T-helper 22 cell (primary cell): ENCODE results near the gene GET3.

Experiments
- DNase-seq: peaks from one replicate; pipeline ENCODE4 v3.0.0-alpha.2; 2020; ENCODE audit warnings: low read depth

GET3 gene

GRCh38 chr19:12752056-12752781 lies 14.9 kb downstream of the GET3 start:
- DNase-seq: no peak

DNA sequence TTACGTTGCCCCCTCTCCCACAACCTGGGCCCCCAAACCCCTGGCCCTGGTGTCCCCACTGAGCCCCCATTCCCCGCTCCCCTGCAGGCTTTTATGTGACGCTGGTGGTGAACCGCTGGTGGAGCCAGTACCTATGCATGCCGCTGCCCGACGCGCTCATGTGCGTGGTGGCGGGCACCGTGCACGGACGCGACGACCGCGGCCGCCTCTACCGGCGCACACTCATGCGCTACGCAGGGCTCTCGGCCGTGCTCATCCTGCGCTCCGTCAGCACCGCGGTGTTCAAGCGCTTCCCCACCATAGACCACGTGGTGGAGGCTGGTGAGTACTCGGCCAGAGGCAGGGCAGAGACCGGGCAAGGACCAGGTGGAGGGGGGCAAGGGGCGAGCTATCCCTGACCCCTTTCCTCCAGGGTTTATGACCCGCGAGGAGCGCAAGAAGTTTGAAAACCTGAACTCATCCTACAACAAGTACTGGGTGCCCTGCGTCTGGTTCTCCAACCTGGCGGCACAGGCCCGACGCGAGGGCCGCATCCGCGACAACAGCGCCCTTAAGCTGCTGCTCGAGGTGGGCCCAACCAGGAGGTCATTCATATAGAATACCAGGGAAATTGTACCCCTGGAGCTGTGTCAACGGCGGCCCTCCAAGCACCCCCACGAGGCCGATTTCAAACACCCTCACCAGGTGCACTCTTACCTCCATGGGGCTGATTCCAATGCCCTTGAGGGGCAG lies 17.3 kb downstream of the GET3 start:
- DNase-seq: no peak

- no peak for DNase-seq
Observed at GRCh38 chr19:12756150-12756883, 19.0 kb downstream of the GET3 start.

DNA sequence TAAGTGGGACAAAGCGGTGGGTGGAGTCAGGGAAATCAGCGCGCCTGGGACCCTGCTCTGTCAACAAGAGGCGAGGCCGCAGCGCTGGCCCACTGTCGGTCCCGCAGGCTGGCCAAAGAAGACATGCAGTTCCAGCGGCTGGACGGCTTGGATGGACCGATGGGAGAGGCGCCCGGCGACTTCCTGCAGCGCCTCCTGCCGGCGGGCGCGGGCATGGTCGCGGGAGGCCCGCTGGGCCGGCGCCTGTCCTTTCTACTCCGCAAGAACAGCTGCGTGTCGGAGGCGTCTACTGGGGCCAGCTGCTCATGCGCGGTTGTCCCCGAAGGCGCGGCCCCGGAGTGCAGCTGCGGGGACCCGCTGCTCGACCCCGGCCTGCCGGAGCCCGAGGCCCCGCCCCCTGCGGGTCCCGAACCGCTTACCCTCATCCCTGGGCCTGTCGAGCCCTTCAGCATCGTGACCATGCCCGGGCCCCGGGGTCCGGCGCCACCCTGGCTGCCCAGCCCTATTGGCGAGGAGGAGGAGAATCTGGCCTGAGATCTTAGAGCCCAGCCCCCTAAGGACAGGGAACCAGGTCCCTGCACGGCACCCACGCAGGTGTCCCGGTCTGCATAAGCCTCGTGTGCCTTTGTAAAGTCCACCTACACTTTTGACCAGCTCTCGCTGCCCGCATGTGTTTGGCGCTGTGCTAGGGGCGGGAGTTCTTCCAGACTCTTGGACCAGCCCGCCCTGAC lies 20.4 kb downstream of the GET3 start:
- DNase-seq: peak; percentile 36

DNA sequence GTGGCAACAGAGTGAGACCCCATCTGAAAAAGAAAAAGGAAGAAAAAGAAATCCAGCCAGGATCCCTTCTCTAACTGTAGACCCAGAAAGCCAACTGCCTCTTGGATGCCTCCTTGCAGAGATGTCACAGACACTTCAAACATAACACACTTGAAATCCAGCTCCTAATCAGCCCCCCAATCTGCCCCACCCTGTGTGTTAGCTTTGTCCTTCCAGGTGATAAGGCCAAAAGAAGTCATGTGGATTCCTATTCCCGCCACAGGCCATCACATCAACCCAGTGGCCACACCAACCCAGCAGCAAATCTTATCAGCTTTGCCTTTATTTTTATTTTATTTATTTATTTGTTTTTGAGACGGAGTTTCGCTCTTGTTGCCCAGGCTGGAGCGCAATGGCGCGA lies 22.4 kb downstream of the GET3 start:
- no peak for DNase-seq

GRCh38 chr19:12763100-12763499 lies 25.8 kb downstream of the GET3 start:
- DNase-seq: no peak

DNA sequence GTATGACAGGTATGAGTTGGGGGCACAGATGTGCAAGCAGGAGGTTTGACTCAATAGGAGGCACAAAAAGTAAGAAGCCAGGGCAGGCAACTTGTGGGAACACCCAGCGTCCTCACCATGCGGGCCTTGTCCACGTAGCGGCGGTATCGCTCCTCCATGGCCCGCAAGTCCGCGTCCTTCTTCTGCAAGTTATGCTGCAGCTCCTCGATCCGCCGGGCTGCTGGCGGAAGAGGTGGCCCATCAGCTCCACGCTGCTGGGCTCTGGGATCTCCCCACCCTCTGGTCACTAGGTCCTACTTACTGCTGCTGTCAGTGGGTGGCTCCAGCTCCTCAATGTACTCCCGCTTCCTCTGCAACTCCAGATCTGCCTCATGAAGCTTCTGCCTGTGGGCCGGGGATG lies 27.4 kb downstream of the GET3 start:
- no peak for DNase-seq

- DNase-seq: no peak
Observed at GRCh38 chr19:12766051-12766521, 28.8 kb downstream of the GET3 start.

- no peak for DNase-seq
Observed at GRCh38 chr19:12767150-12767549, 29.9 kb downstream of the GET3 start.

DNA sequence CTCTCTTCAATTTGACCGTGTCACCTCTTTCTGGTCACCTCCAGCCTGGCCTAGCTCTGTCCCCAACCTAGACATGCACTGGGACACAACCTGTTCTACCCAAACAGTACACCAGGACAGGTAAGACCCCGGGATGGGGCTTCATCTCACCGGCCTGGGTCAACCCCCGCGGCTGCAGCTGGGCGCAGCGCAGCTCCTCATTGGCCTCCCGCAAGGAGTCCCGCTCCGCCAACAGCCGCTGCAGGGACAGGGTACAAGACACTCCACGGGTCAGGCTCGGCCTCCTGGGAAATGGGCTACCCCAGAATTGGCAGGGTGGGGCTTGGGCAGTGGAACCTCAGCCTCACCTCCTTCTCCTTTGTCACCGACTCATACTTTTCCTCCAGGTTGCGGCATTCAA lies 30.4 kb downstream of the GET3 start:
- DNase-seq: no peak

DNA sequence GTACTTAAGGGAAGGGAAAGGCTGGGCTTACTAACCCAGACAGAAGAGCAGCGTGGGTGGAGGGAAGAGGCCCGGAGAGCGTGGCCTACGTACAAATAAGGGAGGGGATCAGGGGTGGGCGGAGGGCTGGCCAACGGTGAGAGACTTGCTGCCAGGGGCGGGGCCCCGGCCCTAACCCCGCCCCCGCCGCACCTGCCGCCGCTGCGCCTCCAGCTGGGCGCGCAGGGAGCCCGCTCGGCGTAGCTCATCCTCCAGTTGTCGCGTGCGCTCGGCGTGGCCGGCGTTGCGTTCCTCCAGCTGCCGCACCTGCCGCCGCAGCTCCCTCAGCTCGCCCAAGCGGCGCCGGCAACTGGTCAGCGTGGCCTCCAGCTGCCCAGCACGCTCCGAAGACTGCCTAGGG lies 32.4 kb downstream of the GET3 start:
- DNase-seq: peak; percentile 56

DNA sequence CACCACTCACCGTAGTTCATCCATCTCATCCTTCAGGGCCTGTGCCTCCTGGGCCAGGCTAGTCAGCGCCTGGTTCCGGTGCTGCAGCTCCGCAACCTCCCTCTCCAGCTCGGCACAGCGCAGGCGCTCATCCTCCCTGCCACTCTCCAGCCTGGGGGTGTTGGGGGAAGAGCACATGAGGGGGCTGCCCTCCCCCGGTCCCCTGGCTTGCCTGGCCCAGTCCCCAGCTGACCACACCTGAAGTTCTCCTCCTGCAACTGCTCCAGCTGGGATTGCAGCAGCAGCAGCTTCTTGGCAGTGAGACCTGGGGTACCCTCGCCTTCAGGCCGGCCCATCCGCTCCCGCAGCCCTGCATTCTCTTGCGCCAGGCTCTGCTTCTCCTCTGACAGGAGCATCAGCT lies 33.6 kb downstream of the GET3 start:
- no peak for DNase-seq

- no peak for DNase-seq
Observed at GRCh38 chr19:12772323-12772722, 35.0 kb downstream of the GET3 start.

DNA sequence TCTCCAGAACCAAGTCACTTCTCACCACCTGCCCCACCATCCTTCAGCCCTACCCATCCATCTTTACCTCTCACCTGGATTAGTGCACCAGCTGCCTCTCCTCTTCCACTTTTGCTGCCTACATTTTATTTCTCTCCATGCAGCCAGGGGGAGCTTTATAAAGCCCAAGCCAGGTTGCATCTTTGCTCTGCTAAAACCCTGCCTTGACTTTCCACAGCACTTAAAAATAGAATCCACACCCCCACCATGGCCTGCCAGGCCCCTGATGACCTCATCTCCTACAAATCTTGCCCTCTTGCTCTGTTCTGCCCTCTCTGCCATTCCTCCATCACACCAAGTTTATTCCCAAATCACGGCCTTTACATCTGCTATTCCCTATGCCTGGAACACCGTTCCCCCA lies 36.3 kb downstream of the GET3 start:
- DNase-seq: no peak

GRCh38 chr19:12774588-12775555 lies 37.6 kb downstream of the GET3 start, which contains the start of gene HOOK2:
Gene HOOK2, minus strand, starts transcription at chr19:12775552. Its CDS starts 103 bp downstream, at chr19:12775449.
- DNase-seq: peak; percentile 40

DNA sequence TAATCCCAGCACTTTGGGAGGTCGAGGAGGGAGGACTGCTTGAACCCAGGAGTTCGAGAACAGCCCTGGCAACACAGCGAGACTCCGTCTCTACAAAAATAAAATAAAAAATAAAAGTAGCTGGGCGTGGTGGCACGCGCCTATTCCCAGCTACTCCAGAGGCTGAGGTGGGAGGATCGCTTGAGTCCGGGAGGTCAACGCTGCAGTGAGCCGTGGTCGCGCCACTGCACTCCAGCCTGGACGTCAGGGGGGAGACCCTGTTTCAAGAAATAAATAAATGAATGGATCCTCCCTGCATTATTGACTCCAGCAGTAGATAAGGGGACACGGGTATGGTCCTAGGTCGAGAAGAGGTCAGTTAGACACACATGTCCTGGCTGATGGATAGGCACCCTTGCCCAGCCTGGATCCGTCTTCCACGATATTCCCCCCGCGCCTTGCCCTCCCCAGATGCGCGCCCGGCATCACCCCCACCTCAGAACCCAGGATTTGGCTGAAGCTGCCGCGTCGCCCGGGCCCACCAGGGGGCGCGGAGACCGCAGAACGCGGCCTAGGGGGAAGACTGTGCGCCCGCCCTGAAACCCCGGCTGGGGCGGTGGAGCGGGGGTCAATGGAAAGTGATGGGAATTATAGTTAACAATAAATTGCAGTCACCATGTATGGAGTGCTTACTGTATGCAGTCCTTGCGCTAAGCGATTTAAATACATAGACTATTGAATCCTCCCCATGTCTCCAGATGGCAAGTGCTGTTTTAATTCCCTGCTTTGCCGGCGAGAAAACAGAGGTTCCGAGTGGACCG lies 40.1 kb downstream of the GET3 start:
- DNase-seq: peak; percentile 56

DNA sequence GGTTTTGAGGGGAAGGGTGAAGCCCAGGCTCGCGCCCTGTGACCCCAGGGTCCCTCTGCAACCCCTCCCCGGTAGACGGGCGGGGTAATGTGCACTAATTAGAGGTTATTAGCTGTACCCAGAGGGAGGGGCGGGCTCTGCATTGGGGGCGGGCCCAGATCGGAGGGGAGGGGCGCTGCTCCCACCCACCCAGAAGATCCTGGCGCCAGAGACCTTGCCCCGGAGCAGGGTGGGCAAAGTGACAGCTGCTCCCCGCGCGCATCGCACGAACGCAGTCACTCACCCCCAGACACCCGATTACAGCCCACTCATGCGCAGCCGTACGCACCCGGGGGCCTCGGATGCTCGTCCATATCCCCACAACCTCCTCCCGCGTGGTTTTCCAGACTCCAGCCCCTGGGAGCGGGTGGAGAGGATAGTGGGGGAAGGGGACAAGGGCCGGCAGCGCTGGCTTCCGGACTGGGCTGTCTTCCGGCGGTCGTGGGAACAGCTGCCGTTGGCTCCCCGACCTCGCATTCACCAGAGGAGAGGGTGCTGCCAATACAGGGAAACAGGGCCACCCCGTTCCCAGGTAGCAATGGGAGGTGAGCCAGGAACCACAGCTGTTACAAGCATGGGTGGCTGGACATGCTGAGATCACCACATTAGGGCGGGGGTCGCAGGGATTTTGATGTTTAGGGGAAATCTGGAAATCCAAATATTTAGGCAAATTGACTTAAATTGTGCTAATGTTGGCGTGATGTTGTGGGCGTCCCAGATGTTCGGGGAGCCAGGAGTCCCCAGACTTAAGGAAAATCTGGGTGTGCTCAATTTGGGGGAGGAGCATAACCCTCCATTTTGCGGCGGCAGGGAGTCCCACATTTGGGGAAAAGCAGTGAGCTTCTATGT lies 41.0 kb downstream of the GET3 start:
- DNase-seq: peak; percentile 47

DNA sequence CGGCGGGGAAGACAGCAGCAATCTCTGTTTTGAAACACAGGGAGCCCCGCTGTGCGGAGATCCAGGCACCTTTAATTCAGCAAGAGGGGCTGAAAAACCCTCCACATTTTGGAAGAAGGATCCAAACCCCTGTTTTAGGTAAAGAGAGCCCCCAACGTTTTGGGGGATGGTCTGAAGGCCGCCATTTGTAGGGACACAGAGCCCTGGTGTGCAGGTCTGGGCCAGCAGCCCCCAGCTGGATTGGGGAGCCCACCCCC lies 41.5 kb downstream of the GET3 start:
- DNase-seq: no peak
